Measurements from ENCODE around the gene TTC28. TPM values are rescaled to one million over a fixed set of nuclear protein-coding genes. Genes with fewer than 3 reads are reported as not detected.

Gene TTC28
- 2.5 to 3.4 TPM (median 3.2 TPM) in 5 replicates for total RNA-seq (2022; extraction: Qiagen RNA extraction)

GRCh38 chr22:28679611-28680287, at the start of gene TTC28:
Gene TTC28, minus strand, starts transcription at chr22:28679840. Its CDS starts 117 bp downstream, at chr22:28679723.

Other genes starting within 250 kb of the TTC28 start
- 8.6 to 10.6 TPM (median 9.6 TPM) in 5 replicates for gene CHEK2, start 62.0 kb upstream of the TTC28 start, total RNA-seq (2022; extraction: Qiagen RNA extraction)
- gene HSCB, start 62.2 kb upstream of the TTC28 start, total RNA-seq (2022; extraction: Qiagen RNA extraction) = 11.6 to 15.8 TPM (median 12.2 TPM) in 5 replicates
- gene CCDC117, start 92.9 kb upstream of the TTC28 start, total RNA-seq (2022; extraction: Qiagen RNA extraction) = 8.2 to 10.8 TPM (median 9.4 TPM) in 5 replicates
- gene XBP1, start 120.7 kb upstream of the TTC28 start, total RNA-seq (2022; extraction: Qiagen RNA extraction) = 47.0 to 57.3 TPM (median 56.0 TPM) in 5 replicates
- gene ZNRF3, start 203.7 kb upstream of the TTC28 start, total RNA-seq (2022; extraction: Qiagen RNA extraction) = 6.3 to 7.8 TPM (median 7.3 TPM) in 5 replicates

Measured in A549 treated with AZD2906 at 1 μM for 4 hours (cell line).